Body of pancreas (tissue), 4 donors: Measurements from ENCODE around the gene SPATA13.

Experiments
- POLR2A ChIP-seq, 3 donors: fragments of 450-650 bp; IDR thresholded peaks; one replicate each; pipeline ENCODE4 v1.6.1; 2016; ENCODE audit warnings: antibody characterized with exemption in 3 of 3, mild to moderate bottlenecking in 2 of 3
- TF ChIP-seq, protein P1 (sequence below), 7 experiments: fragments of 450-650 bp in 4 of 7; fragments of 200-600 bp in 3 of 7; sonication (generic) in 3 of 7; IDR thresholded peaks; one replicate each; pipeline ENCODE4 v1.5.1; 2016 to 2019; ENCODE audit warnings: antibody characterized with exemption in 7 of 7

DNA sequence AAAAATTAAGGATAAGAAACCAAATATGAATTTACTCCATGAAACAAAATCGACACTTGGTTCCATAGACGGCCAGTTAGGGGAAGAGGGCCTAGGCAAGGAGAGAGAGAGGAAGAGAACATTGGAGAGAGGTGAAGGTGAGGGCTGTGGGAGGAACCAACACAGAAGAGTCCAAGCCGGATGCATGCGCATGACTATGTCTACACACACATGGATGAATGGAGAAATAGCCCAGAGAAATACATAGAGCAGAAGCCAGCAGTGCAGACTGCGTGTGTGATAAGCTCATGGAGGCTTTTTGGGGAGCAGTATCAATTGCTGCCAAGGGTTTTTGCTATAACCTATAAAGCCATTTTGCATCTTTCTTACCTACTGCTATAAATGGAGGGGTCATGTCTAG, 81.6 kb downstream of the SPATA13 start:
- TF ChIP-seq, protein P1, sequence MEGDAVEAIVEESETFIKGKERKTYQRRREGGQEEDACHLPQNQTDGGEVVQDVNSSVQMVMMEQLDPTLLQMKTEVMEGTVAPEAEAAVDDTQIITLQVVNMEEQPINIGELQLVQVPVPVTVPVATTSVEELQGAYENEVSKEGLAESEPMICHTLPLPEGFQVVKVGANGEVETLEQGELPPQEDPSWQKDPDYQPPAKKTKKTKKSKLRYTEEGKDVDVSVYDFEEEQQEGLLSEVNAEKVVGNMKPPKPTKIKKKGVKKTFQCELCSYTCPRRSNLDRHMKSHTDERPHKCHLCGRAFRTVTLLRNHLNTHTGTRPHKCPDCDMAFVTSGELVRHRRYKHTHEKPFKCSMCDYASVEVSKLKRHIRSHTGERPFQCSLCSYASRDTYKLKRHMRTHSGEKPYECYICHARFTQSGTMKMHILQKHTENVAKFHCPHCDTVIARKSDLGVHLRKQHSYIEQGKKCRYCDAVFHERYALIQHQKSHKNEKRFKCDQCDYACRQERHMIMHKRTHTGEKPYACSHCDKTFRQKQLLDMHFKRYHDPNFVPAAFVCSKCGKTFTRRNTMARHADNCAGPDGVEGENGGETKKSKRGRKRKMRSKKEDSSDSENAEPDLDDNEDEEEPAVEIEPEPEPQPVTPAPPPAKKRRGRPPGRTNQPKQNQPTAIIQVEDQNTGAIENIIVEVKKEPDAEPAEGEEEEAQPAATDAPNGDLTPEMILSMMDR (IDR thresholded peaks at IDR 0.05): no peak
- TF ChIP-seq POLR2A (IDR thresholded peaks at IDR 0.05): no peak
